OCI-LY3 (cell line): ENCODE data around the gene TTC17.
"Not testable (repeated sequence)": the region's sequence is repeated elsewhere in the genome, so short reads cannot be mapped to it uniquely, and the experiment has no call there.

Experiments used
- H2AFZ ChIP-seq: fragments of 200-600, 300-600 bp; shearing (Covaris generic); 2 replicates; pipeline ENCODE4 v1.6.0; 2014; ENCODE audit warnings: antibody characterized with exemption, low read depth, low read length
- H3K27ac ChIP-seq: fragments of 200-600, 300-600 bp; sonication (generic); 2 replicates; pipeline ENCODE4 v1.5.1; 2014; ENCODE audit warnings: mild to moderate bottlenecking, low read length, moderate library complexity, mixed read lengths
- H3K27me3 ChIP-seq: fragments of 200-600, 300-600 bp; sonication (generic); 2 replicates; pipeline ENCODE4 v1.6.1; 2014; ENCODE audit warnings: low read depth, low read length, mixed read lengths
- H3K36me3 ChIP-seq: fragments of 200-600, 300-600 bp; sonication (generic); replicated peaks from 2 replicates; pipeline ENCODE3; 2014; ENCODE audit warnings: low read depth, low read length, mixed read lengths
- H3K4me1 ChIP-seq: fragments of 300-600, 200-600 bp; sonication (generic); 2 replicates; pipeline ENCODE4 v1.6.1; 2014; ENCODE audit warnings: low read length, mixed read lengths
- H3K4me2 ChIP-seq: fragments of 200-600, 300-600 bp; sonication (generic); 2 replicates; pipeline ENCODE4 v1.6.1; 2014; ENCODE audit warnings: low read length, mixed read lengths
- H3K4me3 ChIP-seq: fragments of 300-600, 200-600 bp; sonication (generic); 2 replicates; pipeline ENCODE4 v1.5.1; 2014; ENCODE audit warnings: antibody characterized with exemption, mild to moderate bottlenecking, low read length, moderate library complexity
- H3K79me2 ChIP-seq: fragments of 300-600, 200-600 bp; shearing (Covaris generic); 2 replicates; pipeline ENCODE4 v1.6.1; 2014; ENCODE audit warnings: mild to moderate bottlenecking, low read length, mixed read lengths
- H3K9ac ChIP-seq: fragments of 300-600, 200-600 bp; shearing (Covaris generic); 2 replicates; pipeline ENCODE4 v1.6.0; 2014; ENCODE audit warnings: mild to moderate bottlenecking, low read length, moderate library complexity
- H3K9me3 ChIP-seq: fragments of 200-600, 300-600 bp; shearing (Covaris generic); 2 replicates; pipeline ENCODE4 v1.6.1; 2014; ENCODE audit warnings: low read length, mixed read lengths; ENCODE audit not compliant: insufficient read depth
- H4K20me1 ChIP-seq: fragments of 200-600, 300-600 bp; sonication (generic); 2 replicates; pipeline ENCODE4 v1.6.1; 2016; ENCODE audit warnings: low read length, mixed read lengths; ENCODE audit not compliant: insufficient read depth
- CTCF ChIP-seq: fragments of 200-600, 300-600 bp; sonication (generic); IDR thresholded peaks from 2 replicates; pipeline ENCODE4 v1.5.1; 2014; ENCODE audit warnings: antibody characterized with exemption, low read length, low read depth
- EZH2phosphoT487 ChIP-seq: fragments of 200-600 bp; shearing (Covaris generic); IDR thresholded peaks from 2 replicates; pipeline ENCODE4 v1.6.1; 2018; ENCODE audit warnings: antibody characterized with exemption, mixed run types, low read depth

TTC17 gene

DNA sequence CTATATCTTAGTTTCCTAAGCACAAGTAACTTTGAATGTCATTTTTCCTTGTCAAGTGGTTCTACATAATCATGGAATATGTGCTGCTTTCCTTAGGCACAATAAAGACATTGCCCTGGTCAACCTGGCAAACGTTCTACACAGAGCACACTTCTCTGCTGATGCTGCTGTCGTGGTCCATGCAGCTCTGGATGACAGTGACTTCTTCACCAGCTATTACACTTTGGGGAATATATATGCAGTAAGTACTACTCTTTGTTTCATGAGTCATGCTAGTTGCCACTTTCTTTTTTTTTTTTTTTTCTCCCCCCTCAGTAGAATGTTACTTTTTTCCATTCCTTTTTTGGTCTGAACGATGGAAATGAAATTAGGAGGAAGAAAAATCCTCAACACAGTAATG, 38.5 kb downstream of the TTC17 start:
- Histone ChIP-seq H3K9me3 (no peaks in the 10 kb centered on the region), H3K27me3 (no peaks in the 10 kb centered on the region), H3K79me2 (no peaks in the 10 kb centered on the region), H2AFZ (no peak overlapping the region), H3K9ac (no peak overlapping the region), H3K27ac (no peak overlapping the region), H3K4me2 (no peak overlapping the region), H3K4me3 (no peak overlapping the region), H3K4me1 (no peaks in the 10 kb centered on the region), H4K20me1 (no peaks in the 10 kb centered on the region), H3K36me3 (peaks cover 62% of the 10 kb centered on the region)
- no peak for TF ChIP-seq EZH2phosphoT487
- TF ChIP-seq CTCF, result no peak

GRCh38 chr11:43399983-43400630, 41.4 kb downstream of the TTC17 start:
- Histone ChIP-seq H4K20me1 (no peaks in the 10 kb centered on the region), H3K36me3 (peaks cover 67% of the 10 kb centered on the region), H3K27me3 (no peaks in the 10 kb centered on the region), H3K9ac (no peak overlapping the region), H3K79me2 (no peaks in the 10 kb centered on the region), H3K4me3 (no peak overlapping the region), H3K9me3 (no peaks in the 10 kb centered on the region), H3K4me1 (no peaks in the 10 kb centered on the region), H3K27ac (no peak overlapping the region), H3K4me2 (no peak overlapping the region), H2AFZ (no peak overlapping the region)
- TF ChIP-seq EZH2phosphoT487, result no peak
- TF ChIP-seq CTCF, result no peak

DNA sequence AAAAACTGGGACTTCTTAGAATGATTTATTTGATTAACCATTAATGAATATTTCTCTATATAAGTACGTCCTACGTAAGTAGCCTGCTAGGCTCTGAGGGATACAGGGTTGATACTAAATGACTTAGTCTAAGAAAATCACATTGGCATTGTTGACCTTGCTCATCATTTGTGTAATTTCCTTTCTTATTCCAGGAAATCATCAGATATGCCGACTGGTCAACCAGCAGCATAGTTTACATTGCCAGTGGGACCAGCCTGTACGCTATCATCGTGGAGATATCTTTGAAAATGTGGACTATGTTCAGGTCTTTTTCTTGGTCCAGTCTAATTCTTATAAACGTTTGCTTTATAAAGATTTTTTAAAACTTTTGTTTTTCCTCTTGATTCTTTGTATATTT, 42.5 kb downstream of the TTC17 start:
- peaks cover 73% of the 10 kb centered on the region for H3K36me3 ChIP-seq
- no peaks in the 10 kb centered on the region for H3K4me1 ChIP-seq
- TF ChIP-seq CTCF (no peak), EZH2phosphoT487 (no peak)
- no peaks in the 10 kb centered on the region for H3K79me2 ChIP-seq
- H3K4me3 ChIP-seq, result no peak overlapping the region
- no peak overlapping the region for H3K27ac ChIP-seq
- no peak overlapping the region for H3K4me2 ChIP-seq
- no peak overlapping the region for H3K9ac ChIP-seq
- no peak overlapping the region for H2AFZ ChIP-seq
- no peaks in the 10 kb centered on the region for H3K27me3 ChIP-seq
- no peaks in the 10 kb centered on the region for H3K9me3 ChIP-seq
- no peaks in the 10 kb centered on the region for H4K20me1 ChIP-seq

DNA sequence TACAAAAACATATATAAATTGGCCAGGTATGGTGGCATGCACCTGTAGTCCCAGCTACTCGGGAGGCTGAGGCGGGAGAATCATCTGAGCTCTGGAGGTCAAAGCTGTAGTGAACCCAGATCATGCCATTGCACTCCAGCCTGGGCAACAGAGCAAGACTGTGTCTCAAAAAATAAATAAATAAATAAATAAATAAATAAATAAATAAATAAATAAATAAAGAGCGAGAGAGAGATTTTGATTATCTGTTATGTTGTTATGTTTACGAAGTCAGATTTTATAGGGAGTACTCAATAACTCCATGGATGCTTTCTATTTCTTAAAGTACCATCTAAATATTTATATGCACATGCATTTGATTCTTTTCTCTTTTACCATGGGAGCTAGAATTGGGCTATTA, 43.1 kb downstream of the TTC17 start:
- H4K20me1 ChIP-seq, H3K4me1 ChIP-seq, H3K27ac ChIP-seq, H2AFZ ChIP-seq, H3K4me2 ChIP-seq, H3K4me3 ChIP-seq, H3K27me3 ChIP-seq, H3K79me2 ChIP-seq, H3K9me3 ChIP-seq, H3K9ac ChIP-seq: not testable (repeated sequence)
- H3K36me3 ChIP-seq, result peaks cover 72% of the 10 kb centered on the region
